ENCODE data around the gene INSM1. TPM values are rescaled to one million over a fixed set of nuclear protein-coding genes. Genes with fewer than 3 reads are reported as not detected.

Gene INSM1, protein sequence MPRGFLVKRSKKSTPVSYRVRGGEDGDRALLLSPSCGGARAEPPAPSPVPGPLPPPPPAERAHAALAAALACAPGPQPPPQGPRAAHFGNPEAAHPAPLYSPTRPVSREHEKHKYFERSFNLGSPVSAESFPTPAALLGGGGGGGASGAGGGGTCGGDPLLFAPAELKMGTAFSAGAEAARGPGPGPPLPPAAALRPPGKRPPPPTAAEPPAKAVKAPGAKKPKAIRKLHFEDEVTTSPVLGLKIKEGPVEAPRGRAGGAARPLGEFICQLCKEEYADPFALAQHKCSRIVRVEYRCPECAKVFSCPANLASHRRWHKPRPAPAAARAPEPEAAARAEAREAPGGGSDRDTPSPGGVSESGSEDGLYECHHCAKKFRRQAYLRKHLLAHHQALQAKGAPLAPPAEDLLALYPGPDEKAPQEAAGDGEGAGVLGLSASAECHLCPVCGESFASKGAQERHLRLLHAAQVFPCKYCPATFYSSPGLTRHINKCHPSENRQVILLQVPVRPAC
- total RNA-seq: not detected
- polyA plus RNA-seq: under 1 TPM in 1 of 2 donors, not detected in 1; 0.02 TPM
- long read RNA-seq, donor 1: 0 reads
- long read RNA-seq, donor 2, partial matches to known transcripts: 0 of 3 reads
- long read RNA-seq, donor 2, other reads (novel, unspliced or antisense): 0 of 3 reads
- long read RNA-seq, donor 3: 0 reads

DNA sequence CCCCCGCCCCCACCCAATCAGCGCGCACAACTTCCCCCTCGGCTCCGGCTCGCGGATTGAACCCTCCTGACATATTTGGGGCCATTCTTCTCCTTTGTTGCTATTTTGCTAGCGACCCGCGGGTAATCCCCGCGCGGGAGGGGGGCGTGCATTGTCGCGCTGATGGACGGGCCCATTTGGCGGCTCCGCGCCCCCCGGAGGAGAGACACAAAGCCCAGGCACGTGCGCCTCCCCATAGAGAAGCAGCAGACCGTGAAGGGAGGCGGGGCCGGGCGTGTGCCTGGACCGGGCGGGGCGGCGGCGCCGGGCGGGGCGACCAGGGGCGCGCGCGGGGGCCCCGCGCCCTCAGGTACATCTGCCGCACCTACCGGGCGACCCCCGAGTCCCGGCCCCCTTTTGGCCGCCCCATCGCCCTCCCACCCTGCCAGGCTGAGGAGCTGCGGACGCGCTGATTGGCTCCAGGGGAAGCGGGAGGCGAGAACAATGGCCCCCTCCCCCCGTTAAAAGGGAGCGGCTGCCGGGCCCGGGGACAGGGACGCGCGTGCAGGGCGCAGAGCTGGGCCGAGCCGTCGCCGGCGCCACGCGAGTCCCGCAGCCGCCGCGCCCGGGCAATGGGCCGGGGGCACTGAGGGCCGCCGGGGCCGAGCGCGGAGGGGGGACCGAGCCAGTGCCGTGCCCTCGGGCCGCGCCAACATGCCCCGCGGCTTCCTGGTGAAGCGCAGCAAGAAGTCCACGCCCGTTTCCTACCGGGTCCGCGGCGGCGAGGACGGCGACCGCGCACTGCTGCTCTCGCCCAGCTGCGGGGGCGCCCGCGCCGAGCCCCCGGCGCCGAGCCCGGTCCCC is at the start of gene INSM1:
TSS of gene INSM1 (plus strand) at position 530 of the 843 bp plus-strand sequence. CDS start at position 694, 164 bp downstream.
- intact Hi-C loops (cut with DNase I): loop anchor here in 1 of 4 donors (10.0 kb wide), 1 partner anchor 207 kb away; no protein-coding TSS in a partner anchor

DNA sequence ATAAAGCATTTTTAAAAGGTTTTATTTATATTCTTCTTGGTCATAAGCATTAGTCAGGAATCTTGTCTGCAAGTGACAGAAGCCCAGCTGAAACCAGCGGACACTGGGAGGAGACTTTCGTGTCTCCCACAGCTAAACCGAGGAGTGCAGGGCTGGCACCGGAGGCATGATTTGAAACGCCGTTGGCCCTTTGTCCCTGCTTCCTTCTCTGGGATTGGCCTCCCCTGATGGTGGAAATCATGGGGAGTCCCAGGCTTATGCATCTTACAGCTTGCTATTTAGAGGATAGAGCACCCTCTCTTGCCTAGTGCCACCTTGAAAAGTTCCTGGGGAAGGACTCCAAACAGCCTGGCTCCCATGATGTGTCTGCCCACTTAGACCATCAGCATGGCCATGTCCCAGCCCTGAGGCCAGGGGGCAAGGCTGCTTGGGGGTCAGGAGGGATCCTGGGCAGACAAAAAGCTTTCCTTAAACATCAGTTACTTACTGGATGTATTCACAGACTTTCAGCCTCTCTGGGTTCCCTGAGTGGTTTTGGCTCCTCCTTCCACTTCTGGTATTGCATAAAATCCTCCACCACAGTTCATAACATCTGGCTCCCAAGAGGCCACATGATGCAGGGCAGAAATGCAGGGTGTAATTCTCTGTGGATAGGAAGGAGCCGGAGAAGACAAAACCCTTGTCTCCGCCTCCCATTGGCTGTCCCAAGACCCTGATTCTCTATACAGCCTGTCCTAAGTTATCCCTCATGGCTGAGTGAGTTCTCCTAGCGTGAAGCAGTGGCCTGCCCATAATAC is 49.3 kb upstream of the INSM1 start:
- 76 to 79% (median 76%) methylated on average over 9 of the region's 9 CpGs for WGBS, 3 donors
- no peak overlapping the region for H3K27ac ChIP-seq
- no peaks in the 10 kb centered on the region for H3K9me3 ChIP-seq
- no peaks in the 10 kb centered on the region for H3K27me3 ChIP-seq
- no peak for DNase-seq
- no peak overlapping the region for H3K4me3 ChIP-seq
- no peaks in the 10 kb centered on the region for H3K4me1 ChIP-seq (ENCODE audit: insufficient read depth)
- no peak for TF ChIP-seq POLR2A (IDR thresholded peaks at IDR 0.05)
- TF ChIP-seq, protein P1, sequence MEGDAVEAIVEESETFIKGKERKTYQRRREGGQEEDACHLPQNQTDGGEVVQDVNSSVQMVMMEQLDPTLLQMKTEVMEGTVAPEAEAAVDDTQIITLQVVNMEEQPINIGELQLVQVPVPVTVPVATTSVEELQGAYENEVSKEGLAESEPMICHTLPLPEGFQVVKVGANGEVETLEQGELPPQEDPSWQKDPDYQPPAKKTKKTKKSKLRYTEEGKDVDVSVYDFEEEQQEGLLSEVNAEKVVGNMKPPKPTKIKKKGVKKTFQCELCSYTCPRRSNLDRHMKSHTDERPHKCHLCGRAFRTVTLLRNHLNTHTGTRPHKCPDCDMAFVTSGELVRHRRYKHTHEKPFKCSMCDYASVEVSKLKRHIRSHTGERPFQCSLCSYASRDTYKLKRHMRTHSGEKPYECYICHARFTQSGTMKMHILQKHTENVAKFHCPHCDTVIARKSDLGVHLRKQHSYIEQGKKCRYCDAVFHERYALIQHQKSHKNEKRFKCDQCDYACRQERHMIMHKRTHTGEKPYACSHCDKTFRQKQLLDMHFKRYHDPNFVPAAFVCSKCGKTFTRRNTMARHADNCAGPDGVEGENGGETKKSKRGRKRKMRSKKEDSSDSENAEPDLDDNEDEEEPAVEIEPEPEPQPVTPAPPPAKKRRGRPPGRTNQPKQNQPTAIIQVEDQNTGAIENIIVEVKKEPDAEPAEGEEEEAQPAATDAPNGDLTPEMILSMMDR (IDR thresholded peaks at IDR 0.05): no peak
- intact Hi-C loops (cut with DNase I): no loop called here
- H3K36me3 ChIP-seq: no peaks in the 10 kb centered on the region

More for the DNA sequence above, at the start of gene INSM1:
- Histone ChIP-seq H3K4me3 (no peak within 1 kb of the TSS), H3K27ac (no peak within 1 kb of the TSS), H3K9me3 (no peaks in the 10 kb centered on the region), H3K27me3 (peaks cover 5% of the 10 kb centered on the region), H3K4me1 (ENCODE audit: insufficient read depth) (peaks cover 14% of the 10 kb centered on the region), H3K36me3 (no peaks in the 10 kb centered on the region)
- DNase-seq: no peak
- TF ChIP-seq, protein P1 (IDR thresholded peaks at IDR 0.05): no peak
- no peak for TF ChIP-seq POLR2A (IDR thresholded peaks at IDR 0.05)
- no peak for TF ChIP-seq EP300 (IDR thresholded peaks at IDR 0.05)
- WGBS, 3 donors: 1% methylated on average over 29 to 108 of the region's 108 CpGs

DNA sequence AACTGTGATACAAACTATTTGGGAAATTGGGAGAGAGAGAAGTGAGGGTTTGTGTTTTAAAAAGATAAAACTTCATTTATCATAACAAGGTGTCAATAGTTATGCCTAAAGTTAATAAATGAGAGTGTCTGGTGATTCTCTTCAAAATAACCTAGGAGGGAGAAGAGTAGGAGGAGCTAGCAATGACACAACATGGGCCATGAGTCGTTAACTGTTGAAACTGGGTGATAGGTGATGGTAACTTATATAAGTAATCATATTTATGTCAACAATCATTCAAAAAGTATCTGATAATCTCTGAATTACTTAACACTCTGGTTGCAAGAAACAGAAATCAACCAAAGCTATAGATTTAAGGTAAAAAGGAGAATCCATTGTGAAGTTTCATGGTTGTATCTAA is 46.8 kb upstream of the INSM1 start:
- WGBS, 3 donors: 56 to 76% (median 63%) methylated on average over 1 of the region's 1 CpG
- no peak for DNase-seq
- no peaks in the 10 kb centered on the region for H3K4me1 ChIP-seq (ENCODE audit: insufficient read depth)

More for the DNA sequence above, 46.8 kb upstream of the INSM1 start:
- no peaks in the 10 kb centered on the region for H3K36me3 ChIP-seq
- H3K4me3 ChIP-seq: no peak overlapping the region
- TF ChIP-seq, protein P1 (IDR thresholded peaks at IDR 0.05): no peak
- no peak for TF ChIP-seq EP300 (IDR thresholded peaks at IDR 0.05)
- no peak for TF ChIP-seq POLR2A (IDR thresholded peaks at IDR 0.05)
- no peaks in the 10 kb centered on the region for H3K27me3 ChIP-seq
- intact Hi-C loops (cut with DNase I): no loop called here
- H3K27ac ChIP-seq: no peak overlapping the region
- no peaks in the 10 kb centered on the region for H3K9me3 ChIP-seq
